K562 (cell line): Measurements from ENCODE around the gene UBE2E2. TPM values are rescaled to one million over a fixed set of nuclear protein-coding genes. Genes with fewer than 3 reads are reported as not detected.

Experiments
- ATAC-seq: fragments of 200-7000 bp; cut with Tn5 transposase; 3 replicates; pipeline ENCODE4 v1.9.1; 2020; ENCODE audit warnings: moderate library complexity
- BruUV-seq: library from RNA; stranded (reverse); fragments of 400-500 nt; replicated peaks from 2 replicates; lab custom pipeline; 2021; lab: Mats Ljungman, UMichigan
- CTCF ChIA-PET: fragments of 300-600 bp; formaldehyde crosslinking; extraction: SDS; loops from one replicate; lab custom pipeline; 2021; ENCODE audit warnings: low intra/inter-chr PET ratio; lab: Yijun Ruan, JAX
- POLR2A ChIA-PET: fragments of 300-600, 350-650 bp; sonication (Branson Sonifier 250); formaldehyde crosslinking; extraction: SDS; loops from one replicate; lab custom pipeline; 2021; ENCODE audit warnings: antibody characterized with exemption, inconsistent platforms; lab: Yijun Ruan, JAX
- DNase-seq, 4 experiments: peaks; one replicate each; pipeline versions ENCODE4 v3.0.0 to v3.0.0-alpha.2; 2011 to 2018; ENCODE audit warnings: low spot score in 3 of 4, mixed read lengths in 3 of 4; ENCODE audit errors: extremely low read depth in 1 of 4
- FAIRE-seq: peaks from 2 replicates; lab custom pipeline; 2011; peaks lifted over from hg19 to GRCh38; lab: Jason Lieb, UNC
- H2AFZ ChIP-seq: 2 replicates; pipeline ENCODE4 v1.6.0; 2011; ENCODE audit warnings: low read depth, low read length, control low read depth, inconsistent platforms
- H3K27ac ChIP-seq: fragments of 200-600 bp; 3 replicates; pipeline ENCODE4 v1.8.0; 2011; ENCODE audit warnings: low read depth, mild to moderate bottlenecking, control low read depth, inconsistent platforms, low read length, moderate library complexity, mixed read lengths; ENCODE audit errors: extremely low read depth
- H3K27me3 ChIP-seq, 2 experiments: fragments of 300-600 bp in 1 of 2; 2 replicates in 1 of 2; 3 replicates in 1 of 2; pipeline versions ENCODE4 v1.6.0 to v1.8.0; 2011; ENCODE audit warnings: inconsistent platforms in 2 of 2, low read length in 2 of 2, mild to moderate bottlenecking in 1 of 2, mixed read lengths in 1 of 2, moderate library complexity in 1 of 2; ENCODE audit not compliant: control insufficient read depth in 2 of 2, insufficient read depth in 2 of 2
- H3K36me3 ChIP-seq: fragments of 300-600 bp; 3 replicates; pipeline ENCODE4 v1.8.0; 2011; ENCODE audit warnings: mild to moderate bottlenecking, low read length, inconsistent platforms; ENCODE audit not compliant: control insufficient read depth, insufficient read depth
- H3K4me1 ChIP-seq, 2 experiments: fragments of 200-600 bp in 1 of 2; replicated peaks in 1 of 2; 2 replicates in 1 of 2; 3 replicates in 1 of 2; pipeline versions ENCODE4 v1.5.1 to v1.8.0; 2011; ENCODE audit warnings: inconsistent platforms in 2 of 2, low read length in 2 of 2, mild to moderate bottlenecking in 1 of 2, mixed read lengths in 1 of 2, moderate library complexity in 1 of 2; ENCODE audit not compliant: control insufficient read depth in 2 of 2, insufficient read depth in 2 of 2
- H3K4me2 ChIP-seq: 2 replicates; pipeline ENCODE4 v1.6.1; 2011; ENCODE audit warnings: low read length, control low read depth, inconsistent platforms, mixed read lengths; ENCODE audit not compliant: insufficient read depth
- H3K4me3 ChIP-seq: fragments of 200-600 bp; sonication (generic), shearing (Covaris generic); 2 replicates; pipeline ENCODE4 v1.5.1; 2016; ENCODE audit warnings: control low read depth, inconsistent platforms
- H3K79me2 ChIP-seq: fragments of 200-600 bp; 3 replicates; pipeline ENCODE4 v1.8.0; 2011; ENCODE audit warnings: low read length, inconsistent platforms; ENCODE audit not compliant: control insufficient read depth, insufficient read depth
- H3K9ac ChIP-seq, 2 experiments: 2 replicates each; pipeline versions ENCODE4 v1.6.0 to v1.6.1; 2011; ENCODE audit warnings: low read depth in 2 of 2, low read length in 2 of 2, control low read depth in 1 of 2, inconsistent platforms in 1 of 2, mild to moderate bottlenecking in 1 of 2, mixed read lengths in 1 of 2; ENCODE audit not compliant: insufficient read depth in 1 of 2
- H3K9me1 ChIP-seq: one replicate; pipeline ENCODE4 v1.6.0; 2011; ENCODE audit warnings: inconsistent platforms, mild to moderate bottlenecking, low read length, moderate library complexity; ENCODE audit not compliant: control insufficient read depth, insufficient read depth
- H3K9me3 ChIP-seq: replicated peaks from 2 replicates; pipeline ENCODE4 v1.5.1; 2011; ENCODE audit warnings: low read depth, low read length, inconsistent platforms; ENCODE audit not compliant: control insufficient read depth, insufficient read depth
- H4K20me1 ChIP-seq: replicated peaks from 2 replicates; pipeline ENCODE4 v1.6.1; 2011; ENCODE audit warnings: low read length, inconsistent platforms, mixed read lengths; ENCODE audit not compliant: control insufficient read depth, insufficient read depth
- AFF1 ChIP-seq, 2 experiments: fragments of 450-650 bp; IDR thresholded peaks; 2 replicates each; pipeline ENCODE4 v1.6.1; 2018; ENCODE audit warnings: mild to moderate bottlenecking in 2 of 2, low read depth in 1 of 2; ENCODE audit not compliant: partially characterized antibody in 2 of 2
- CBX1 ChIP-seq: sonication (generic); IDR thresholded peaks from 2 replicates; pipeline ENCODE4 v1.6.1; 2016; ENCODE audit warnings: antibody characterized with exemption, low read depth, mild to moderate bottlenecking
- CBX2 ChIP-seq: fragments of 200-600 bp; sonication (generic); IDR thresholded peaks from one replicate; pipeline ENCODE4 v1.6.1; 2012; ENCODE audit warnings: mild to moderate bottlenecking, low read length, inconsistent platforms; ENCODE audit not compliant: insufficient read depth, poor library complexity, severe bottlenecking
- DLX4 ChIP-seq: fragments of 250-450 bp; sonication (Bioruptor Pico); IDR thresholded peaks from 2 replicates; pipeline ENCODE4 v1.6.1; 2021; ENCODE audit warnings: mild to moderate bottlenecking
- KDM1A ChIP-seq, 2 experiments: fragments of 450-650 bp; IDR thresholded peaks; 2 replicates each; pipeline ENCODE4 v1.6.1; 2016; ENCODE audit warnings: mild to moderate bottlenecking in 2 of 2
- MIER1 ChIP-seq: fragments of 450-650 bp; IDR thresholded peaks from 2 replicates; pipeline ENCODE4 v1.6.1; 2016; ENCODE audit warnings: antibody characterized with exemption, mild to moderate bottlenecking, low read depth
- NR2C2 ChIP-seq, 2 experiments: fragments of 200-800 bp in 1 of 2; sonication (Bioruptor generic) in 1 of 2; sonication (generic) in 1 of 2; formaldehyde crosslinking in 1 of 2; IDR thresholded peaks; 2 replicates each; pipeline versions ENCODE4 v1.6.1 to v1.8.0; 2016 to 2022; ENCODE audit warnings: mild to moderate bottlenecking in 1 of 2, missing compliant biosample characterization in 1 of 2, missing genetic modification characterization in 1 of 2, missing genetic modification reagents in 1 of 2
- RNF219 ChIP-seq: fragments of 250-450 bp; sonication (Bioruptor Pico); IDR thresholded peaks from 2 replicates; pipeline ENCODE4 v1.5.0; 2022; ENCODE audit warnings: mild to moderate bottlenecking
- SIRT6 ChIP-seq: IDR thresholded peaks from one replicate; pipeline ENCODE4 v1.6.1; 2012; ENCODE audit warnings: low read depth, mild to moderate bottlenecking, control low read depth, inconsistent platforms, low read length, moderate library complexity
- ZBTB26 ChIP-seq: fragments of 450-650 bp; formaldehyde crosslinking; IDR thresholded peaks from 2 replicates; pipeline ENCODE4 v1.4.0; 2022; ENCODE audit warnings: missing genetic modification characterization
- ZKSCAN1 ChIP-seq: fragments of 150-350 bp; IDR thresholded peaks from 2 replicates; pipeline ENCODE4 v1.6.1; 2016; ENCODE audit warnings: low read depth, low read length
- ZNF121 ChIP-seq: sonication (generic); formaldehyde crosslinking; conservative IDR thresholded peaks from 2 replicates; pipeline ENCODE4 v1.8.0; 2022; ENCODE audit warnings: missing genetic modification reagents
- ZZZ3 ChIP-seq: fragments of 450-650 bp; IDR thresholded peaks from 2 replicates; pipeline ENCODE4 v1.6.1; 2016; ENCODE audit warnings: antibody characterized with exemption, mild to moderate bottlenecking, moderate library complexity
- WGBS: fragments of 100-300 bp; shearing (Covaris generic); methylation state at CpG from one replicate; pipeline ENCODE4 v1.1.6; 2016; ENCODE audit warnings: low coverage, mixed read lengths; ENCODE audit not compliant: insufficient coverage; ENCODE audit errors: missing lambda C conversion rate; 5-methylcytosine and 5-hydroxymethylcytosine counted together
- in situ Hi-C: fragments of 300-500 bp; cut with MboI; formaldehyde crosslinking; loops from 4 replicates; pipeline ENCODE4 v1.15.0; 2018; ENCODE audit warnings: inconsistent platforms, mixed read lengths
- intact Hi-C: fragments of 100-400 bp; cut with micrococcal nuclease; formaldehyde crosslinking; loops from 2 replicates; pipeline ENCODE4 v1.14.2; 2022
- polyA plus RNA-seq, 8 experiments: library from polyadenylated mRNA; depleted of rRNA in 4 of 8; stranded (reverse) in 5 of 8; unstranded in 3 of 8; fragments of >200 nt; fragmentation: Nextera tagmentation in 2 of 8; fragmentation: Illumina TruSeq in 1 of 8; extraction: Ambion mirVana in 2 of 8; extraction: Trizol in 1 of 8; gene quantifications; 2 replicates each; pipeline versions ENCODE4 v1.2.1 to v1.2.3, GENCODE V29; 2011 to 2014; ENCODE audit warnings: inconsistent platforms in 1 of 8, missing spikeins in 1 of 8
- total RNA-seq, 7 experiments: library from RNA; depleted of rRNA in 6 of 7; stranded (reverse); fragments of >200 nt in 6 of 7; fragmentation: Illumina TruSeq in 2 of 7; extraction: Trizol in 2 of 7; gene quantifications; 2 replicates each; pipeline versions ENCODE4 v1.2.1 to v1.2.3, GENCODE V29; 2011 to 2021; ENCODE audit warnings: low replicate concordance in 1 of 7

The UBE2E2 gene
- total and polyA plus RNA-seq, 9 of the 15 experiments (the other 6 are each of a cell fraction or from before 2014, with no cell fraction given) = 0.22 to 5.1 (median 1.9) TPM

- TF ChIP-seq AFF1 (IDR thresholded peaks at IDR 0.05; ENCODE audit: low read depth in 1 of 2, partially characterized antibody in 2 of 2) = no peak
- TF ChIP-seq ZKSCAN1 = no peak
- TF ChIP-seq, all 486 proteins: peak for 0
Measured at GRCh38 chr3:23552506-23552905, 349.4 kb downstream of the UBE2E2 start (continued).

- H3K27me3 ChIP-seq = no peaks in the 10 kb centered on the region
- no peaks in the 10 kb centered on the region for H3K9me1 ChIP-seq
- H3K4me3 ChIP-seq = no peak overlapping the region
- no TSS peak for BruUV-seq
- no peaks in the 10 kb centered on the region for H3K79me2 ChIP-seq
- ChIA-PET CTCF (no interaction called here), POLR2A (no interaction called here)
- H3K27ac ChIP-seq = no peak overlapping the region
- no peaks in the 10 kb centered on the region for H3K36me3 ChIP-seq
- no peak overlapping the region for H3K9ac ChIP-seq
- no peaks in the 10 kb centered on the region for H3K4me1 ChIP-seq
- no peak for DNase-seq
- intact Hi-C loops (no loop called here), in situ Hi-C loops (no loop called here)
- no peak overlapping the region for H3K4me2 ChIP-seq
- FAIRE-seq = no peak
- H4K20me1 ChIP-seq = no peaks in the 10 kb centered on the region
- no peaks in the 10 kb centered on the region for H3K9me3 ChIP-seq
- ATAC-seq = no peak
- 2% methylated on average over 3 of the region's 3 CpGs for WGBS
- no peak overlapping the region for H2AFZ ChIP-seq
- TF ChIP-seq DLX4 (no peak), MIER1 (no peak), KDM1A (IDR thresholded peaks at IDR 0.05) (no peak), RNF219 (no peak), NR2C2 (CRISPR knock-in tag; IDR thresholded peaks at IDR 0.05) (no peak), NR2C2 (tag; IDR thresholded peaks at IDR 0.05) (no peak), CBX2 (no peak), ZNF121 (CRISPR knock-in tag) (no peak), CBX1 (no peak), ZBTB26 (CRISPR knock-in tag) (no peak), ZZZ3 (no peak), SIRT6 (no peak)
Measured at GRCh38 chr3:23553353-23553752, 350.2 kb downstream of the UBE2E2 start.
